OCI-LY1 (cell line): Measurements from ENCODE around the gene ZBTB33.

Source experiments
- H2AFZ ChIP-seq: fragments of 200-600 bp; sonication (generic), shearing (Covaris generic); 2 replicates; pipeline ENCODE4 v1.6.0; 2014; ENCODE audit warnings: antibody characterized with exemption, mild to moderate bottlenecking, low read length
- H3F3A ChIP-seq: fragments of 200-600 bp; sonication (generic), shearing (Covaris generic); 2 replicates; pipeline ENCODE4 v1.6.0; 2014; ENCODE audit warnings: mild to moderate bottlenecking, antibody characterized with exemption, low read length, moderate library complexity; ENCODE audit not compliant: insufficient read depth
- H3K27ac ChIP-seq: fragments of 200-600 bp; sonication (generic); 2 replicates; pipeline ENCODE4 v1.5.1; 2014; ENCODE audit warnings: low read length, mixed run types, mild to moderate bottlenecking, low read depth; ENCODE audit not compliant: poor library complexity, severe bottlenecking
- H3K27me3 ChIP-seq: fragments of 200-600 bp; sonication (generic); 2 replicates; pipeline ENCODE4 v1.6.0; 2014; ENCODE audit warnings: antibody characterized with exemption, mild to moderate bottlenecking, low read length, moderate library complexity; ENCODE audit not compliant: insufficient read depth
- H3K36me3 ChIP-seq: fragments of 200-600 bp; sonication (generic); 2 replicates; pipeline ENCODE4 v1.6.1; 2014; ENCODE audit warnings: mild to moderate bottlenecking, antibody characterized with exemption, low read length, moderate library complexity, mixed read lengths; ENCODE audit not compliant: insufficient read depth
- H3K4me1 ChIP-seq: fragments of 200-600 bp; sonication (generic); 2 replicates; pipeline ENCODE4 v1.5.1; 2014; ENCODE audit warnings: mild to moderate bottlenecking, low read length, moderate library complexity; ENCODE audit not compliant: insufficient read depth, severe bottlenecking
- H3K4me2 ChIP-seq: fragments of 200-600 bp; sonication (generic), shearing (Covaris generic); 2 replicates; pipeline ENCODE4 v1.6.1; 2014; ENCODE audit warnings: low read length
- H3K4me3 ChIP-seq: fragments of 200-600 bp; sonication (generic); 2 replicates; pipeline ENCODE4 v1.5.1; 2014; ENCODE audit warnings: low read length, low read depth, mild to moderate bottlenecking, mixed read lengths; ENCODE audit not compliant: poor library complexity, severe bottlenecking
- H3K79me2 ChIP-seq: fragments of 200-600 bp; shearing (Covaris generic); 2 replicates; pipeline ENCODE4 v1.6.1; 2016; ENCODE audit warnings: mixed run types, low read length, mixed read lengths; ENCODE audit not compliant: insufficient read depth
- H3K9ac ChIP-seq: fragments of 200-600 bp; sonication (generic), shearing (Covaris generic); 2 replicates; pipeline ENCODE4 v1.6.1; 2014; ENCODE audit warnings: mild to moderate bottlenecking, low read length, mixed read lengths
- H3K9me2 ChIP-seq: fragments of 200-600 bp; sonication (generic), shearing (Covaris generic); 2 replicates; pipeline ENCODE4 v1.6.1; 2014; ENCODE audit warnings: low read depth, mild to moderate bottlenecking, low read length, mixed read lengths
- H3K9me3 ChIP-seq: fragments of 200-600 bp; shearing (Covaris generic); 2 replicates; pipeline ENCODE4 v1.6.1; 2014; ENCODE audit warnings: low read length, mixed read lengths
- H4K20me1 ChIP-seq: fragments of 200-600 bp; sonication (generic), shearing (Covaris generic); 2 replicates; pipeline ENCODE4 v1.6.0; 2016; ENCODE audit warnings: mild to moderate bottlenecking, low read length; ENCODE audit not compliant: insufficient read depth
- CTCF ChIP-seq: fragments of 200-600 bp; sonication (generic), shearing (Covaris generic); IDR thresholded peaks from 2 replicates; pipeline ENCODE4 v1.5.1; 2017; ENCODE audit warnings: mild to moderate bottlenecking, antibody characterized with exemption, low read length, moderate library complexity, mixed read lengths
- EZH2 ChIP-seq: fragments of 200-600 bp; sonication (generic), shearing (Covaris generic); IDR thresholded peaks from 2 replicates; pipeline ENCODE4 v1.8.0; 2017; ENCODE audit warnings: borderline replicate concordance, mixed run types, mild to moderate bottlenecking, antibody characterized with exemption, low read length, moderate library complexity, mixed read lengths

ZBTB33 gene

GRCh38 chrX:120224388-120224787 is 26.2 kb upstream of the ZBTB33 start:
- Histone ChIP-seq H3K27me3 (no peaks in the 10 kb centered on the region), H3K9me3 (no peaks in the 10 kb centered on the region), H3K4me3 (no peak overlapping the region), H3K79me2 (no peaks in the 10 kb centered on the region), H4K20me1 (no peaks in the 10 kb centered on the region), H2AFZ (no peak overlapping the region), H3F3A (no peaks in the 10 kb centered on the region), H3K9ac (no peak overlapping the region), H3K4me2 (no peak overlapping the region), H3K36me3 (no peaks in the 10 kb centered on the region; the same call in 1 of the 2 replicates), H3K9me2 (no peaks in the 10 kb centered on the region), H3K4me1 (no peaks in the 10 kb centered on the region), H3K27ac (no peak overlapping the region)
- TF ChIP-seq EZH2 (no peak), CTCF (no peak)

- H3K9me3 ChIP-seq, result no peaks in the 10 kb centered on the region
- no peaks in the 10 kb centered on the region for H4K20me1 ChIP-seq
- TF ChIP-seq CTCF (no peak), EZH2 (no peak)
- no peak overlapping the region for H3K27ac ChIP-seq
- H2AFZ ChIP-seq, result no peak overlapping the region
- no peak overlapping the region for H3K4me2 ChIP-seq
- no peaks in the 10 kb centered on the region for H3K4me1 ChIP-seq
- no peak overlapping the region for H3K9ac ChIP-seq
- H3K79me2 ChIP-seq, result no peaks in the 10 kb centered on the region
- H3K9me2 ChIP-seq, result no peaks in the 10 kb centered on the region
- H3K4me3 ChIP-seq, result no peak overlapping the region
- no peaks in the 10 kb centered on the region for H3F3A ChIP-seq
- H3K36me3 ChIP-seq, result no peaks in the 10 kb centered on the region
- H3K27me3 ChIP-seq, result no peaks in the 10 kb centered on the region
Observed at GRCh38 chrX:120228187-120228908, 22.3 kb upstream of the ZBTB33 start.

DNA sequence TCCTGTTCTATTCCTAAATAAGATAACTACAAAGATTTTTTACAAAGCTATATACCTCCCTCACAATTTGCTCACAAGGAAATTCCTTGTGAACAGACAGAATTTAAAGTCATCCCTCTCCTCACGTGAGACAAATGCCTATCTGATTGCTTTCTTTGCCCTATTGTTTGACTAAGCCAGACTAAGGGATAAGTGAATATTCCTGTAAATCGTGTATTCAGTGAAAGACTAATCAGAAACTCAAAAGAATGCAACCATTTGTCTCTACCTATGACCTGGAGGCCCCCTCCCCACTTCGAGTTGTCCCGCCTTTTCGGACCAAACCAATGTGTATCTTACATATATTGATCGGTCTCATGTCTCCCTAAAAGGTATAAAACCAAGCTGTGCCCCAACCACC is 15.3 kb upstream of the ZBTB33 start:
- no peak overlapping the region for H3K4me2 ChIP-seq
- no peaks in the 10 kb centered on the region for H3K79me2 ChIP-seq
- H3K9me2 ChIP-seq, result no peaks in the 10 kb centered on the region
- peaks cover 9% of the 10 kb centered on the region; the same call in 1 of the 2 replicates for H3K36me3 ChIP-seq
- no peaks in the 10 kb centered on the region for H3F3A ChIP-seq
- TF ChIP-seq EZH2, result no peak
- no peak for TF ChIP-seq CTCF
- no peaks in the 10 kb centered on the region for H3K27me3 ChIP-seq
- H3K9ac ChIP-seq, result no peak overlapping the region
- no peak overlapping the region for H3K4me3 ChIP-seq
- H4K20me1 ChIP-seq, result no peaks in the 10 kb centered on the region
- no peak overlapping the region for H3K27ac ChIP-seq
- H3K9me3 ChIP-seq, result no peaks in the 10 kb centered on the region
- no peaks in the 10 kb centered on the region for H3K4me1 ChIP-seq
- H2AFZ ChIP-seq, result no peak overlapping the region
